Hematopoietic multipotent progenitor cell treated with erythropoietin and hydrocortisone succinate and interleukin-3 and kit ligand, for 8 days (in vitro differentiated cells): ENCODE measurements around the gene SH2D1B.
A peak's percentile ranks its signal among the peaks of the same experiment; 100 is the strongest.

Source experiments
- DNase-seq: peaks from one replicate; pipeline ENCODE4 v3.0.0-alpha.2; 2015

Gene SH2D1B

DNA sequence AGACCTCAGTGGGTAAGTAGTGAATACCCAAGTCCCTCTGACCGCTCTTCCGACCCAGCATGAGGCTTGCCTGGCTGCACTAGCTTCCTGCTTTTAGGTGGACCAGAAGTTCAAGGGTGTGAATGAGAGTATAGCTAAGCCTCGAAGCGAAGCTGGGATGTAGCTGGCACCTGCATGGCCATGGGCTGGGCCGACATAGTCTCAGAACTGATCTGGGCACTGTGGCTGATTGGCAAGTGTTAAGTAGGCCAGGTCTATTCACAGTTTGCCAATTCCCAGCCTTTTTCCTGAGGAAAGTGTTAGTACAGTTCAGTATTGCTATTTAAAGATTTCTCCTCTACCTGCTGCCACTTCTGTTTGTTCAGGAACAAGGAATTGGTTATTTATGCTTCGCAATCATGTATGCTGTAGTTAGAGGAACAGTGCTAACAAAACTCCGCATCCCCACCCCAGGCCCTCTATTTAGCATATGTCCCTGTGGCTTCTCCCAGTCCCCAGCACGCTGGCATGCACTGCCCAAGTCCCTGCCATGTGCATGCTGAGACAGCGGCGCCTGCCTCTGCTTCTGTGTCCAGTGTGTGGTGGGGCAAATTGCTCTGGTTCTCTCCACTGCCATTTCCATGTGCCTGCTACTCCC is 51.6 kb downstream of the SH2D1B start:
- DNase-seq = no peak

DNA sequence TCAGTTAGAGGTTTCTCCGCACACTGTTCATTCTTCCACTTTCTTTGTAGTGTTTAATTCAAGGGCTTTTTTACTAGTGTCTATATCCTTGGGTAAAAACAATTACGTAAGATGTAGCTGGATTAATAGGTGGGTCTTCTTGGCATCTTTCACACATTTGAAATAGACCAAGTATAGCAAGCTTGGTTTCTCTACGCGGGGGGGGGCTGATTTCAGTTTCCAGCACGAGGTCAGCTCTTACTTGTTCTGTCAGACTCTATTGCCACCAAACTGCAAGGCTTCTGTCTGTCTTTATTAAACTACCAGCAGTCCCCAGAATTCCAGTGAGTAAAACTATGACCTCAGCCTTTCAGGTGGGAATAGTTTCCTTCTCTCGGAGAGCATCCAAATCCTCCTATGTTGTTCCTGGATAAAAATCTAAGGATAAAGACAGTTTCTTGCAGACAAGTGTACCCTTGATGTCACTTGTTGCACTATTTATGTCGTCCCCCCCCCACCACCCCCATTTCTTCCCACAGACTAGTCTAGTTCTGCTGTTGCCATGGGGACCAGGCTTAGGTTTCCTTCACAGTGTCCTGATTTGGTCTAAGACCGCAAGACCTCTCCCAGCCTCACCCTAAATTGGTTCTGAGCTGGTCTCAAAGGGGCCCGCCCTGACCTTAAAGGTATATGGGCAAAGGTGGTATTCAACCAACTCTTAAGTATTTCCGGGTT is 52.3 kb downstream of the SH2D1B start:
- DNase-seq = no peak

DNA sequence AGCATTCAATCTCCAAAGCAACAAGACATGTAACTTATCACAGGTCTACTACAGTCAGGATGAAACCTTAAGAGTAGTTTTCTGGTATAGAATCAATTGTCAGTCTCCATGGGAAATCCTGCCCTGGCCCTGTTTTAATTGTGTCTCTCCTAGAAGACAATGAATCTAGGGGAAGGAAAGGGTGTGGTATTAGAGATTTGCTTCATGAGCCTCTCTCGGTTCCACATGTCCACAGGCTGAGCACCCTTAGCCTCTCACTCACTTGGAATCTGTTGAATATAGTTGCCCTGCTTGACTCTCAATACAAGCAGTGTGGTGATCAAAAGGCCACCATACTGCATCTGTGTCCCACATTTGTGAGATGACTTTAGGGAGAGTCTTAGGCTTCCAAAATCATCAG is 53.0 kb downstream of the SH2D1B start:
- no peak for DNase-seq

DNA sequence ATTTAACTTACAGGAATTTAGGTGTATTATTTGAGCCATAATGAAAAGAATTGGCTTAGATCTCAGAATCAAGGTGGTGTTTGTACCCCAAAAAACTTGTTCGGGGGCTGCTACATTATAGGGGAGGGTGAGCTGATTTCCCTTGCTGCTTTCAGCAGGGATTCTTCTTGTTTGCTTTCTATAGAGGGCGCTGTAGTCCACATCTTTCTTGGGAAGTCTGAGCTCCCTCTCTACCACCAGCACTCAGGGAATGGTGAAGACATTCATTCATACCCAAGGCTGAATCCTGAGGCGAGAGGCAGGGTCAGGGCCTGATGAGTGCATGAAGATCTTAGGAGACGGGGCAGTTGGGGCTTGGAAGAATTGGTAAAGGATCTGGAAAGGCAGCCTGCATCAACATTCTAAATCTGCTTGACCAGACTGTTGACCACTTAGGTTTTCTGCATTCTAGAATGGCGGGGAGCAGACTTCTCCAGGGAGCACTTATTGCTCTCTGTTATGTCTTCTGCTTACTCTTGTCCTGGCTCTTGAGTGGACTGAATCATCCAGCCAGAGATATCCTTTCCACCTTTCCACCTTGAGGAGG is 54.2 kb downstream of the SH2D1B start:
- DNase-seq = peak; percentile 76

DNA sequence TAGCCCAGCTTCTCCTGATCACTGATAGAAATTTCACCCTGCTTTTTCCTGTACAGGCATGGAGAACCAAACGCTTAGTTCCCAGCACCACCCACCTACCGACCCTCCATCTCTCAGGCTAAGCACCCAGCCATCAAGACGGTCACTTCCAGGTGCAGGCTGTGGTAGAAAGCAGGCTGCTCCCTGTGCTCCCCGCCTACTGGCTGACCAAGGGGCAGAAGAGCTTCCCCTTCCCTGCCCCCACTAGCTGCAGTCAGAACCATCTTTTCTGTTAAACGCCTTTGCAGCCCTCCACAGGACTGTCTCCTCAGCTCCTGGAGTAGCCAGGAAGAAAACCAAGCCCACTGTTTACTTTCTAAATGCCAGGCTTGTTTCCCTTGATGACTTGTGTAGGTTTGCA is 58.2 kb downstream of the SH2D1B start:
- DNase-seq = no peak

DNA sequence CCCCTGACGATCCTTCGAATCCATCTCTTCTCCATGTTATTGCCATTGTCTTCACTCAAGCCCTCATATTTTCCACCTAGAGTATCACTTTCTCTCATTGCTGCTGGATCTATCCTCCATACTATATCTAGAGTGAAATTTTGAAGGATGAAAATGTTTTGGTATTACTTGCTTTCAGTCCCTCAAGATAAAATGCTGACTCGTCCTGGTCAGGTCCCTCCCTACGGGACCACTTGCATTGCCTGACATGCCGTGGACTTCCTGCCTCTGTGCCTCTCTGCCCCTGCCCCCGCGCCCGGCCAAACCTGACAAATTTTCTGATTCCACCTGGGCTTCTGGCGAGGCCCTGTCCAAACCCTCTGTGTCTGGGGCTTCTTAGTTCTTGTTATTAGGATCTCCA is 58.9 kb downstream of the SH2D1B start:
- DNase-seq = no peak

DNA sequence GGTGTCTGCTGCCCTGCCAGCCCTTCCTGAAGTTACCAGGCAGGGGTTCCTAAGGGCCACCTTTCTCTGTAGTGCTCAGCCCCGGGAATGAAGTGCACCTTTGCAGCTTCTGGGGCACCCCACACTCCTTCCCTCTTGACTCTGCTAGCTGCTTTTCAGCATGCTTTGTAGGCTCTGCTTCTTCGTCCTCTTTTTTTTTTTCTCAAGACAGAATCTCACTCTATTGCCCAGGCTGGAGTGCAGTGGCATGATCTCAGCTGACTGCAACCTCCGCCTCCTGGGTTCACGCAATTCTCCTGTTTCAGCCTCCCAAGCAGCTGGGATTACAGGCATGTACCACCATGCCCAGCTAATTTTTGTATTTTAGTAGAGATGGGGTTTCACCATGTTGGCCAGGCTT is 60.1 kb downstream of the SH2D1B start:
- peak; percentile 20 for DNase-seq

DNA sequence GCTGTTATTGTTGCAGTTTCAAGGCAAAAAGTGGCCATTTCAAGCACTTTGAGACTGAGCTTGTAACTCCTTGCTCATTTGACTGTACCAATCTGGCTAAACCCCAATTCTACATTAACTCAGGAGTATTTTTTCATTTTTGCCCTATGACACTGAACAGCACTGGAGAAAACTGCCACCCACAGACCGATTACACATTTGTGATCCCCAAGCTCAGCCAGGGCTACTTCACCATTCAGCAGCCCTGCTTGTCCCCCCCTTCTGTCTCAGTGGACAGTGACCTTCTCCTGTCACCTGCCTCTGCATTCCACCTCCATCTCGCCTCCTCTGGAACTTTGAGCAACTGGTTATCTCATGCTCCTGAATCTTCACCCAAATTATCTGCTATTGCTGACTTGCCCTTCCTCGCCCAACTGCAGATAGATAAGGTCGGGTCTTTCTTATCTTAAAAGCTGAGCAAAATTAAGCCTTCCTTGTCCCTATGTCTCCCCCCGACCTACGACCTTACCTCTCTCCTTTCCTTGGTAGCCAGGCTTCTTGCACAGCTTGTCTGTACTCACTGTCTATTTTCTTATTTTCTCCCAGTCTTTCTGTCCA is 60.6 kb downstream of the SH2D1B start:
- peak; percentile 27 for DNase-seq

DNA sequence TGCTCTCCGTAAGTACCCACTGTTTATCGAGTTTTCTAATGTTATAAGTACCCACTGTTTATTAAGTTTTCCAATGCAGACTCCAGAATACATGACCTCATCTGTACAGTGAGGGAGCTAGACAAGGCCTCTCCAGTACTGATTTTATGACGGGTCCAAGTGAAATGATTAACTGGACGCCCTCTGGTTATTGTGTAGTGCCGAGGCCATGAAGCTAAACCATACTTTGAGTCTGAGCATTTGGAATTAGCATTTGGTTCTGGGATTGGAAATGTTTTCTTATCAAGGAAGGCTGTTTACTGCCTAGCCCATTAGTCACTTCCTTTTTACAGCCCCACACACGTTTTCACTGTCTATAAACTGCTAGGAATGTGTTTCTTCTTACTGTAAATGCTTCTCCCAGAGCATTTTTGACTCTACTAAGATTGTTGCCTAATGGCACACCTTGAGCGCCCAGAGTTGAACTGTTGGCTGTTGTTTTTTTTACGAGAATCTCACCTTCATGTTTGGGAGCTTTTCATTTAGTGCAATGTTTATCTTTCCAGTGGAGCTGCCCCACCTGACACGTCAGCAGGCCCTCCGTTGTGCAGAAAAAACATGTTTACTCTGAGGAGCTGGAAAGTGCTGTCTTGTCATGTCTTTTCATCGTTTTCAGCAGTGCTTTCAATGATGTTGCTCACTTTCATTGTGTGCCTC is 62.2 kb downstream of the SH2D1B start:
- no peak for DNase-seq

DNA sequence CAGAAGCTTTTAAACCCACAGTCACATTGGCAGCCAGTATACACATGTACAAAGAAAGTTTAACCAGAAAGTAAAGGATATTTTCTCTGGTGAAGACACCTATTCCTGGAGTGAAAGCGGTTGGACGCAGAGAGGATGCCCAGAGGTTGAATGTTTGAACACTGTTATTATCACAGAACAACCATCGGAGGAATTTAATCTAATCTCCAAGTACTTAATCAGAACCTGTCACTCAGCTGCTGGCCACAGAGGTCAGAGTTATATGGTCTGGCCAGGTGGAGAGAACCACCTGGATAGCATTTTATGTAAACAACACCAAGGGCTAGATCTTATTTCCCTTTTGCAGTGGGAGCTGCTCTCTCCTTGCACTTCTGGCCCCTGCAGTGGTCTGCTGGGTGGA is 64.7 kb downstream of the SH2D1B start:
- no peak for DNase-seq
